DND-41 (cell line): ENCODE data around the gene GLIPR1L2.
A peak's percentile ranks its signal among the peaks of the same experiment; 100 is the strongest.

Source experiments
- ATAC-seq: fragments of 200-7000 bp; cut with Tn5 transposase; 3 replicates; pipeline ENCODE4 v1.9.1; 2021; ENCODE audit warnings: low read depth; ENCODE audit not compliant: insufficient read depth
- DNase-seq: peaks from one replicate; pipeline ENCODE4 v3.0.0-alpha.2; 2020
- H2AFZ ChIP-seq: 2 replicates; pipeline ENCODE4 v1.6.0; 2012; ENCODE audit warnings: low read depth, low read length
- H3K27ac ChIP-seq: 2 replicates; pipeline ENCODE4 v1.5.1; 2012; ENCODE audit warnings: low read length, inconsistent platforms
- H3K27me3 ChIP-seq: fragments of 200-600 bp; sonication (generic); 2 replicates; pipeline ENCODE4 v1.6.0; 2012; ENCODE audit warnings: low read length, mild to moderate bottlenecking, inconsistent platforms; ENCODE audit not compliant: insufficient read depth, poor library complexity
- H3K36me3 ChIP-seq: 2 replicates; pipeline ENCODE4 v1.5.1; 2012; ENCODE audit warnings: low read length, inconsistent platforms; ENCODE audit not compliant: insufficient read depth
- H3K4me1 ChIP-seq: 2 replicates; pipeline ENCODE4 v1.5.1; 2012; ENCODE audit warnings: mild to moderate bottlenecking, low read length; ENCODE audit not compliant: insufficient read depth
- H3K4me2 ChIP-seq: 2 replicates; pipeline ENCODE4 v1.6.0; 2012; ENCODE audit warnings: mild to moderate bottlenecking, moderate library complexity, low read length, inconsistent platforms; ENCODE audit not compliant: insufficient read depth
- H3K4me3 ChIP-seq, 2 experiments: fragments of 200-600 bp in 1 of 2; shearing (Covaris generic) in 1 of 2; 2 replicates each; pipeline ENCODE4 v1.5.1; 2012 to 2016; ENCODE audit warnings: inconsistent platforms in 2 of 2, low read length in 2 of 2, mild to moderate bottlenecking in 2 of 2, low read depth in 1 of 2, moderate library complexity in 1 of 2
- H3K79me2 ChIP-seq: 2 replicates; pipeline ENCODE4 v1.6.0; 2012; ENCODE audit warnings: low read length, inconsistent platforms; ENCODE audit not compliant: insufficient read depth
- H3K9ac ChIP-seq: 2 replicates; pipeline ENCODE4 v1.6.0; 2012; ENCODE audit warnings: low read depth, mild to moderate bottlenecking, inconsistent platforms, low read length, moderate library complexity
- H3K9me3 ChIP-seq: 2 replicates; pipeline ENCODE4 v1.5.1; 2012; ENCODE audit warnings: low read length, moderate library complexity, mild to moderate bottlenecking, inconsistent platforms; ENCODE audit not compliant: insufficient read depth, severe bottlenecking
- H4K20me1 ChIP-seq: 2 replicates; pipeline ENCODE4 v1.6.0; 2012; ENCODE audit warnings: low read length; ENCODE audit not compliant: insufficient read depth
- EZH2 ChIP-seq: IDR thresholded peaks from 3 replicates; pipeline ENCODE4 v1.6.1; 2012; ENCODE audit warnings: borderline replicate concordance, low read depth, mild to moderate bottlenecking, moderate library complexity, low read length, inconsistent platforms; ENCODE audit not compliant: severe bottlenecking
- TF ChIP-seq, protein P1 (sequence below): IDR thresholded peaks from 2 replicates; pipeline ENCODE4 v1.5.1; 2012; ENCODE audit warnings: borderline replicate concordance, low read length, moderate library complexity, mild to moderate bottlenecking; ENCODE audit not compliant: poor library complexity, severe bottlenecking; ENCODE audit errors: extremely low read depth

GLIPR1L2 gene

GRCh38 chr12:75460204-75460603, 69.3 kb downstream of the GLIPR1L2 start:
- DNase-seq (no peak), ATAC-seq (no peak)
- H2AFZ ChIP-seq, result no peak overlapping the region
- H3K79me2 ChIP-seq, result no peaks in the 10 kb centered on the region
- TF ChIP-seq EZH2, result no peak
- TF ChIP-seq, protein P1, sequence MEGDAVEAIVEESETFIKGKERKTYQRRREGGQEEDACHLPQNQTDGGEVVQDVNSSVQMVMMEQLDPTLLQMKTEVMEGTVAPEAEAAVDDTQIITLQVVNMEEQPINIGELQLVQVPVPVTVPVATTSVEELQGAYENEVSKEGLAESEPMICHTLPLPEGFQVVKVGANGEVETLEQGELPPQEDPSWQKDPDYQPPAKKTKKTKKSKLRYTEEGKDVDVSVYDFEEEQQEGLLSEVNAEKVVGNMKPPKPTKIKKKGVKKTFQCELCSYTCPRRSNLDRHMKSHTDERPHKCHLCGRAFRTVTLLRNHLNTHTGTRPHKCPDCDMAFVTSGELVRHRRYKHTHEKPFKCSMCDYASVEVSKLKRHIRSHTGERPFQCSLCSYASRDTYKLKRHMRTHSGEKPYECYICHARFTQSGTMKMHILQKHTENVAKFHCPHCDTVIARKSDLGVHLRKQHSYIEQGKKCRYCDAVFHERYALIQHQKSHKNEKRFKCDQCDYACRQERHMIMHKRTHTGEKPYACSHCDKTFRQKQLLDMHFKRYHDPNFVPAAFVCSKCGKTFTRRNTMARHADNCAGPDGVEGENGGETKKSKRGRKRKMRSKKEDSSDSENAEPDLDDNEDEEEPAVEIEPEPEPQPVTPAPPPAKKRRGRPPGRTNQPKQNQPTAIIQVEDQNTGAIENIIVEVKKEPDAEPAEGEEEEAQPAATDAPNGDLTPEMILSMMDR, result no peak
- no peaks in the 10 kb centered on the region for H3K27me3 ChIP-seq
- H3K27ac ChIP-seq, result 0 out of 2 replicates have a peak overlapping the region, but pooled peaks have one; percentile 24
- H3K4me3 ChIP-seq, result no peak overlapping the region
- H3K9ac ChIP-seq, result no peak overlapping the region
- H3K4me1 ChIP-seq, result peaks cover 45% of the 10 kb centered on the region
- no peak overlapping the region for H3K4me2 ChIP-seq
- no peaks in the 10 kb centered on the region for H4K20me1 ChIP-seq
- H3K9me3 ChIP-seq, result peaks cover 15% of the 10 kb centered on the region
- H3K36me3 ChIP-seq, result no peaks in the 10 kb centered on the region

GRCh38 chr12:75471902-75472890, 81.3 kb downstream of the GLIPR1L2 start:
- DNase-seq, result no peak

DNA sequence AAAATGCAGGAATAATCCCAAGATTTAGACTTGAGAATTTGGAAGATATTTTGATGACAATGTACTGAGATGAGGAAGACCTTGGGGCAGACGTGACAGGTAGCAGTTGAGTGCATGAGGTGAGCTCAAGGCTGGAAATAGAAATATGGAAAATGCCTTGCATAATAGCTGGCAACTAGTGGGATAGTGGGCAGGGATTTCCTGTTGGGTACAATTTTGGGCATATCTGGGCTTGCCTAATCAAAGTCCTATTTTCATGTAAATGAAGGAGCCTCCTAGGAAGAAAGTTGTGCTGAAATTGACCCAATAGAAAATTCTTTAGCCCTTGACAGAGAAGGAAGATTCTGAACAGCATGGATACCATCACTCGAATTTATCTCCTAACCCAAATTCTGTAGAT, 83.2 kb downstream of the GLIPR1L2 start:
- H3K79me2 ChIP-seq, result no peaks in the 10 kb centered on the region

More at GRCh38 chr12:75471902-75472890, 81.3 kb downstream of the GLIPR1L2 start:
- Histone ChIP-seq H3K4me2 (no peak overlapping the region), H3K9me3 (no peaks in the 10 kb centered on the region), H3K4me1 (peaks cover 5% of the 10 kb centered on the region), H2AFZ (no peak overlapping the region), H3K9ac (no peak overlapping the region), H3K4me3 (no peak overlapping the region), H3K79me2 (no peaks in the 10 kb centered on the region), H3K27ac (no peak overlapping the region), H4K20me1 (no peaks in the 10 kb centered on the region), H3K27me3 (no peaks in the 10 kb centered on the region), H3K36me3 (no peaks in the 10 kb centered on the region)
- TF ChIP-seq, protein P1, result no peak
- no peak for TF ChIP-seq EZH2
- no peak for ATAC-seq

More for the DNA sequence above, 83.2 kb downstream of the GLIPR1L2 start:
- no peak overlapping the region for H3K4me3 ChIP-seq
- TF ChIP-seq, protein P1, result no peak
- no peak for TF ChIP-seq EZH2
- DNase-seq (no peak), ATAC-seq (no peak)
- H2AFZ ChIP-seq, result no peak overlapping the region
- H3K9ac ChIP-seq, result no peak overlapping the region
- H4K20me1 ChIP-seq, result no peaks in the 10 kb centered on the region
- no peak overlapping the region for H3K4me2 ChIP-seq
- no peaks in the 10 kb centered on the region for H3K27me3 ChIP-seq
- H3K27ac ChIP-seq, result no peak overlapping the region
- H3K9me3 ChIP-seq, result no peaks in the 10 kb centered on the region
- no peaks in the 10 kb centered on the region for H3K36me3 ChIP-seq
- H3K4me1 ChIP-seq, result peaks cover 25% of the 10 kb centered on the region
